Stimulated activated naive CD4-positive, alpha-beta T cell (primary cell): Measurements from ENCODE around the gene MPRIP.
"Not testable (repeated sequence)": the region's sequence is repeated elsewhere in the genome, so short reads cannot be mapped to it uniquely, and the experiment has no call there.

ENCODE experiments used
- DNase-seq, 6 experiments: peaks; one replicate each; lab custom pipeline; 2025; lab: John Stamatoyannopoulos, UW

The MPRIP gene

GRCh38 chr17:17128476-17129075, 86.3 kb downstream of the MPRIP start:
- no peak for DNase-seq

DNA sequence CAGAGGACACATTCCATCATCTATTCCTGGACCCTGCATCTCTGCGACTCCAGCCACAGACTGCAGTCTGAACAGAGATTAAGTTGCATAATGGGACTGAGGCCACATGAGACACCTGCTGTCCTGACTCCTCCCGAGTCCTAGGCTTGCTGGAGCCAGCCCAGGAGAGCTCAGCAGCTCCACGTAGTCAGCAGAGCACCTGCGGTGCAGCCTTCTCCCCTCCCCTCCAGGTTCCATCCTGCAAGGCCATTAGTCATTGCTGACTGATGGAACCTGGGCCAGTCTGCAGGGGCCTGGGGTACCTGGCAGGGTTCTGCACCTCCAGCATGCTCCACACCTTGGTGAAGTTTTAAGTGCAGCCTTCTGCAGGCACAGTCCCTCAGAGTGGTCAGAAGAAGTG, 87.2 kb downstream of the MPRIP start:
- no peak for DNase-seq

DNA sequence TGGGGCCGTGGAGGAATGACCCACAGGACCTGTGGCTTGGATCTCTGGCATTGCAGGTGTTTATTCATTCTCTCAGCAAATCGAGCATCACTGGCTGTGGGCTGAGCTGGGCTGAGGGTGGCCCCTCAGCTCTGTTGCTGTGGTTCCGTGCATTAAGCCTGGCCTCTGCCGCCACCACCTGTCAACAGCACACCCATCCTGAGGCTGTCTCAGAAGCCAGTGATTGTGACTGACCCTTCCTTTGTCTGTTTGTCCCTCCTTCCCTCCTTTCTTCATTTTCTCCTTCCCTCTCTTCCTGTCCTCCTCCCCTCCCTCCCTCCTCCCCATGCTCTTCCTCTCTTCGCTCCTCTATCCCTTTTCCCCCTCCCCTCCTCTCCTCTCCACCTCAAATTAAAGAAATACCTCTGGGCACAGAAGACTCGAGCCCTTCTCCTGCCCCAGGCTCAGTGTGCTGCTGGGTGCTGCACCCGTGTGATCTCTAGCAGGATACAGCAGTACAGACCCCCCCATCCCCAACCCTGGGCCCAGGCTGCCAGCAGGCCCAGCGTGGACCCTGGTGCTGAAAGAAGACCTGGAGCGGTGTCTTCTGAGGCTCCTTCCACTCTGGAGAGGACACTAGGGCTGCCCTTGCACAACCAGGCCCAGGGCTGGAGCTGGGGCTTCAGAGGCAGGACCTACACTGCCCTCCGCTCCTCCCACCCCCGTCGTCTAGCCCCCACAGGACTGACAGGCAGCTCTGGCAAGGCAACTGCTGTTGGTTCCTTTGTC, 88.0 kb downstream of the MPRIP start:
- DNase-seq = no peak

DNA sequence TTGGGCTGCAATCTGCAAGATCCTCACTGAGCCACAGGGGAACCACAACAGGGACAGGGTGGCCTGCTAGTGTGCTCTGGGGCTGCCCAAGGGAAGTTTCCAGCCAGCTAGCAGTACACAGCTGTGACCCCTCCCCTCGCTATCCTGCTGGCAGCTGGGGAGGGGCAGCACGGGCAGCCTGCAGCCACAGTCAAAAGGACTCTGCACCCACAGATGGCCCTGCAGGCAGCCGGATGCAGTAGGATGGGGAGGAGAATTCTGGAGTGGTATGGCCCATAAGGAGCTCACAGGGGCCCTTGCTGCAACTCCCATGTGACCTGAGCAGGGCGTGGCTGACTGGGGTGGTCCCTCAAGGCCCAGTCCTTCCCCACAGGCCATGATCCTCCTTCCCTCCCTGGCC, 89.6 kb downstream of the MPRIP start:
- no peak for DNase-seq

DNA sequence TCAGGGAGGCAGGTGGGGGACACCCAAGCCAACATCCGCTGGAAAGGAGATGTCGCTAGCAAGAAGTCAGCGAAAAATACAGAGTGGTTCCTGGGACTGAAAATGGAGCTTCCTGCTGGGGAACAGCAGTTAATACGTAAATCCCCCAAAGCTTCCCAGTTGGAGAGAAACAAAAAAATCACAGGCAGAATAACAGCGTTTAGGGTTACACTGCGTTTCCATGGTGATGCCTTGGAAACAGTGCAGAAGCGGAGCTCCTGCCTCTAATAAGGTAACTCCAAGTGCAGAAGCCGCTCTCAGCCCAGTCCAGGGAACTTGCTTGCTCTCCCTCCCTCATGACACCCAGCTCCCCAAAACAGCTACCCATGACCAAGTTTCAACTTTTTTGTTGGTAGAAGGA, 90.5 kb downstream of the MPRIP start:
- no peak for DNase-seq

- no peak for DNase-seq
Measured at GRCh38 chr17:17134051-17134956, 92.0 kb downstream of the MPRIP start.

GRCh38 chr17:17134957-17135333, 92.7 kb downstream of the MPRIP start:
- DNase-seq = no peak

DNA sequence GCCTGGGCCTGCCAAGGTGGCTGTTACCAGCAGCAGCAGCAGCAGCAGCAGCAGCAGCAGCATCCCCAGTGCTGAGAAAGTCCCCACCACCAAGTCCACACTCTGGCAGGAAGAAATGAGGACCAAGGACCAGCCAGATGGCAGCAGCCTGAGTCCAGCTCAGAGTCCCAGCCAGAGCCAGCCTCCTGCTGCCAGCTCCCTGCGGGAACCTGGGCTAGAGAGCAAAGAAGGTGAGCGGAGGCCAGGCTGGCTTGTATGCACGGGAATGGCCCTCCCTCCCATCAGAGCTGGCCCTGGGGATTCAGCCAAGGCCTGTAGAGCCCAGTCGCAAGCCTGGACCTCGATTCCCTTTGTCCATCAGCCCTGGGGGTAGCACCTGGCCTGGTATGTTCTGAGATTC, 94.0 kb downstream of the MPRIP start:
- not testable (repeated sequence) for DNase-seq

DNA sequence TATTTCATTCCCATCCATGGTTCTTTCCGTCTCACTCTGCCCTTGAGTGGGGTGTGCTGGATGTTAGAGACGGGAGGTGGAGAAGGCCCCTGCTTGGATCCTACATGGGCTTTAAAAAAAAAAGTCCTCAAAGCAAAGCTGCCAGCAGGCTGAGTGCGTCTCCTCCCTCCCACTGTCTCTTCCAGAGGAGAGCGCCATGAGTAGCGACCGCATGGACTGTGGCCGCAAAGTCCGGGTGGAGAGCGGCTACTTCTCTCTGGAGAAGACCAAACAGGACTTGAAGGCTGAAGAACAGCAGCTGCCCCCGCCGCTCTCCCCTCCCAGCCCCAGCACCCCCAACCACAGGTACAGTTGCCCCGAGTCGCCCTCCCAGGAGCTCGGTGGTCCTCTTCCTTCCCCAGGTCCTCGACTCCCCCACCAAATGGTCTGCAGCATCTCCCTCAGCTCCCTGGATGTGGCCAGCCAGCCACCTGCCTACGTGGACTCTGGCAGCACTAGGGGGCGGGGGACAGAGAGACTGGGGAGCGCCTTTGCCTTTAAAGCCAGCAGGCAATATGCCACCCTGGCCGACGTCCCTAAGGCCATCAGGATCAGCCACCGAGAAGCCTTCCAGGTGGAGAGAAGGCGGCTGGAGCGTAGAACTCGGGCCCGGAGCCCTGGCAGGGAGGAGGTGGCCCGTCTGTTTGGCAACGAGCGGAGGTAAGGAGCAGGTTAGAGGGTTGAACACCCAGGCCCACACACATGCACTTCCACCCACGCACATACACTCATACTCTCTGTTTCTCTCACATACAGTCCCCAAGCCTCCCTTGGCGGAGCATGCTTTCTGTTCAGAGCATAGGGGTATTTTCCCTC, 95.7 kb downstream of the MPRIP start:
- no peak for DNase-seq

GRCh38 chr17:17139972-17140589, 97.8 kb downstream of the MPRIP start:
- no peak for DNase-seq

DNA sequence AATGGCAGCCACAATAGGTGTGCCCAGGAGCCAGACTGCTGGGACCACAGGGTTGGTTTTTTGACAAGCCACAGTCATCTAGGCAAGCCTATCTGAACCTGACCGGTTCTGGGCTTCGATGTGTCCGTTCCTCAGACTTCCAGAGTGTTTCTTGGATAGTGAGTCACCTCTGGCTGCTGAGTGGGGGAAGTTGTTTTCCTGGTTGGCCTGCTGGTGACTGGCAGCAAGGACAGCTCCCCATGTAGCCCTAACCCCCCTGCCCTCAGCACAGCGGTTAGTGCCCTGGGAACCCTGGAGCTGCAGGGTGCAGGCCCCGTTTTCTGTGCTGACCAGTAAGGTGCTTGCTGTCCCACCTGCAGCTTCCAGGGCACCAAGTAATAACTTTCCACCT, 98.3 kb downstream of the MPRIP start:
- no peak for DNase-seq

GRCh38 chr17:17141279-17141678, 99.0 kb downstream of the MPRIP start:
- DNase-seq = no peak

DNA sequence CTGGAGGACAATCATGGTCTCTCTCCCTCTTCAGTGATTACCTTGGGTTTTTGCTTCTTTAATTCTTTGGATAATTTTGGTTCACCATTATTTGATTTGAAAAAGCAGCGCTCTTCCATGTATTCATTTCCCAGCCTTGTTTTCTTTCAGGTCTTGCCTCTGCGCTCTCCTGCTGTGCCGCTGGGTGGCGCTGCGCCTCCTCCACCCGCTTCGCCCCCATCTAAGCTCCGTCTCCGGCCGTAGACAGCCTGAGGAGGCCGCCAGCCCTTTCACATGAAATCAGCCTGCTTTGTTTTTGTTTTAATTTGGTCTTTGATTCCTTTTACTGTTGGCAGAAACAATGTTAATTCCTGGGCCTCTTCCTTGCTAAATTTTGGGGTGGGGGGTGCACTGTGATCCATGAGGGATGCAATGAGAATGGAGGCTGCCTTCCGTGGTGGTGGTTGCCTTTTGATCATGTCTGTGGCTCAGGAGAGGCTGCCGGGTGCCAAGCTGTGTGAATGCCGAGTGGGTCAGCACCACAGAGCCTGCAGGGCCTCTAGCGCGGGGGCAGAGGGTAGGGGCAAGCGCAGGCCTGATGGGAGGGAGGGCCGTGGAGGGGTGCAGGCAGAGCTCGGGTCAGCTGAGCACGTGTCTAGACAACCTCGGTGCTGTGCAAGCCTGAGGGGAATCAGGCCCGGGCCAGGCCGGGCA, 99.7 kb downstream of the MPRIP start:
- DNase-seq = peak; percentile 8 to 63 (median 18)

DNA sequence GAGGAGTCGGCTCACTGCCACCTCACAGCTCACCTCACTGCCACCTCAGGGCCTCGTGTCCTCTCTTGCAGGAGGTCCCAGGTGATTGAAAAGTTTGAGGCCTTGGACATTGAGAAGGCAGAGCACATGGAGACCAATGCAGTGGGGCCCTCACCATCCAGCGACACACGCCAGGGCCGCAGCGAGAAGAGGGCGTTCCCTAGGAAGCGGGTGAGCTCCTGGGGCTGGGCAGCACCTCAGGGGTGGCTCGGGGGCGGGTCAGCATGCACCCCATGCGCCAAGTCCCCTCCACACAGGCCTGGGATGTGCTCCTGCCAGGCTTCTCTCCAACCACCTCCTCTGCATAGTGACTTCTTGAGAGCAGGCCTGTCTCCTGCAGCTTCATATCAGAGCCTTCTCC, 100.3 kb downstream of the MPRIP start:
- DNase-seq = no peak

- DNase-seq = no peak
Measured at GRCh38 chr17:17143501-17143900, 101.2 kb downstream of the MPRIP start.

- DNase-seq = no peak
Measured at GRCh38 chr17:17144061-17144460, 101.8 kb downstream of the MPRIP start.

GRCh38 chr17:17144916-17145665, 102.8 kb downstream of the MPRIP start:
- DNase-seq = no peak

GRCh38 chr17:17146786-17147406, 104.6 kb downstream of the MPRIP start:
- peak in 2 of 6 experiments; percentile 9 to 29 for DNase-seq

GRCh38 chr17:17147821-17148220, 105.6 kb downstream of the MPRIP start:
- no peak for DNase-seq
